Activated CD8-positive, alpha-beta T cell treated with anti-CD3 and anti-CD28 coated beads for 36 hours (primary cell): Measurements from ENCODE around the gene MEOX1. TPM values are rescaled to one million over a fixed set of nuclear protein-coding genes. Genes with fewer than 3 reads are reported as not detected.

Experiments
- ATAC-seq: fragments of 200-7000 bp; cut with Tn5 transposase; one replicate; pipeline ENCODE4 v1.10.0; 2021; ENCODE audit warnings: mild to moderate bottlenecking, moderate library complexity
- CTCF ChIA-PET: fragments of 350-600 bp; sonication (Branson Sonifier 250); formaldehyde crosslinking; loops from one replicate; lab custom pipeline; 2021; ENCODE audit warnings: antibody characterized with exemption; lab: Charles Lee
- POLR2A ChIA-PET: fragments of 350-600 bp; sonication (Branson Sonifier 250); formaldehyde crosslinking; loops from one replicate; lab custom pipeline; 2021; ENCODE audit warnings: antibody characterized with exemption; lab: Charles Lee
- DNase-seq: peaks from one replicate; pipeline ENCODE4 v3.0.0-alpha.2; 2020
- H3K27ac Mint-ChIP-seq: one replicate; pipeline ENCODE4 v1.8.0; 2021; ENCODE audit warnings: mild to moderate bottlenecking, mixed read lengths
- H3K27me3 Mint-ChIP-seq: one replicate; pipeline ENCODE4 v1.8.0; 2021; ENCODE audit warnings: mixed read lengths
- H3K36me3 Mint-ChIP-seq: one replicate; pipeline ENCODE4 v1.8.0; 2021; ENCODE audit warnings: low read depth, mixed read lengths
- H3K4me1 Mint-ChIP-seq: one replicate; pipeline ENCODE4 v1.8.0; 2021; ENCODE audit warnings: low read depth, mixed read lengths
- H3K4me3 Mint-ChIP-seq: one replicate; pipeline ENCODE4 v1.8.0; 2021; ENCODE audit warnings: mild to moderate bottlenecking, moderate library complexity, mixed read lengths
- H3K9me3 Mint-ChIP-seq: one replicate; pipeline ENCODE4 v1.8.0; 2021; ENCODE audit warnings: mixed read lengths
- CTCF ChIP-seq: fragments of 200-600 bp; IDR thresholded peaks from one replicate; pipeline ENCODE4 v1.8.0; 2022; ENCODE audit warnings: antibody characterized with exemption, mild to moderate bottlenecking
- intact Hi-C: fragments of 100-400 bp; cut with micrococcal nuclease; formaldehyde crosslinking; loops from one replicate; pipeline ENCODE4 v1.10.0; 2022
- total RNA-seq, 2 experiments: library from RNA; stranded (reverse); gene quantifications; one replicate each; pipeline ENCODE4 v1.2.3, GENCODE V29; 2021

The MEOX1 gene
- total RNA-seq, 2 experiments from 2014 or later, result 0.45 to 0.47 TPM

- Mint-ChIP-seq H3K27me3 (peaks cover 3% of the 10 kb centered on the region), H3K4me3 (no peak overlapping the region), H3K4me1 (peaks cover 9% of the 10 kb centered on the region), H3K36me3 (no peaks in the 10 kb centered on the region), H3K27ac (no peak overlapping the region), H3K9me3 (no peaks in the 10 kb centered on the region)
- intact Hi-C loops, result no loop called here
- no peak for TF ChIP-seq CTCF
- CTCF ChIA-PET, result interaction anchor here (0.9 to 1.4 kb wide), 4 partner anchors 72 to 209 kb away, joined by 3 to 4 read pairs (median 3); no protein-coding TSS in a partner anchor
- ATAC-seq, result no peak
- no peak for DNase-seq
- POLR2A ChIA-PET, result no interaction called here
Measured at GRCh38 chr17:43670645-43671030, 8.9 kb upstream of the MEOX1 start.

GRCh38 chr17:43669971-43670644 is 8.4 kb upstream of the MEOX1 start:
- Mint-ChIP-seq H3K4me1 (peaks cover 9% of the 10 kb centered on the region), H3K27ac (no peak overlapping the region), H3K4me3 (no peak overlapping the region), H3K36me3 (no peaks in the 10 kb centered on the region), H3K9me3 (no peaks in the 10 kb centered on the region), H3K27me3 (no peaks in the 10 kb centered on the region)
- no peak for ATAC-seq
- intact Hi-C loops, result no loop called here
- DNase-seq, result peak; percentile 26
- POLR2A ChIA-PET, result interaction anchor here (0.6 kb wide), 1 partner anchor 31 kb away, joined by 3 read pairs; no protein-coding TSS in a partner anchor
- CTCF ChIA-PET, result interaction anchor here (0.9 to 1.4 kb wide), 4 partner anchors 71 to 210 kb away, joined by 3 to 4 read pairs (median 3); no protein-coding TSS in a partner anchor
- TF ChIP-seq CTCF, result no peak

- Mint-ChIP-seq H3K9me3 (no peaks in the 10 kb centered on the region), H3K27ac (no peak overlapping the region), H3K36me3 (no peaks in the 10 kb centered on the region), H3K27me3 (no peaks in the 10 kb centered on the region), H3K4me3 (no peak overlapping the region), H3K4me1 (peaks cover 11% of the 10 kb centered on the region)
- DNase-seq (peak; percentile 20), ATAC-seq (peak; percentile 93)
- TF ChIP-seq CTCF, result no peak
- ChIA-PET CTCF (interaction anchor here (1.6 kb wide), 1 partner anchor 91 kb away, joined by 9 read pairs; no protein-coding TSS in a partner anchor), POLR2A (no interaction called here)
- intact Hi-C loops, result no loop called here
Measured at GRCh38 chr17:43667947-43668348, 6.2 kb upstream of the MEOX1 start.

GRCh38 chr17:43667506-43667905 is 5.8 kb upstream of the MEOX1 start:
- CTCF ChIA-PET, result interaction anchor here (1.6 to 2.9 kb wide), 2 partner anchors 91 kb away, joined by 9 to 14 read pairs; no protein-coding TSS in a partner anchor
- intact Hi-C loops, result no loop called here

More at GRCh38 chr17:43667506-43667905, 5.8 kb upstream of the MEOX1 start:
- no peak for TF ChIP-seq CTCF
- H3K4me1 Mint-ChIP-seq, result peaks cover 15% of the 10 kb centered on the region
- ATAC-seq (no peak), DNase-seq (no peak)
- no peaks in the 10 kb centered on the region for H3K27me3 Mint-ChIP-seq
- H3K9me3 Mint-ChIP-seq, result no peaks in the 10 kb centered on the region
- no peak overlapping the region for H3K4me3 Mint-ChIP-seq
- no peaks in the 10 kb centered on the region for H3K36me3 Mint-ChIP-seq
- H3K27ac Mint-ChIP-seq, result no peak overlapping the region
- POLR2A ChIA-PET, result no interaction called here
